GM18526 (cell line): Measurements from ENCODE around the gene MED13L.

Source experiments
- POLR2A ChIP-seq: IDR thresholded peaks from 3 replicates; pipeline ENCODE4 v1.6.1; 2011; ENCODE audit not compliant: insufficient read length; ENCODE audit errors: extremely low read depth

The MED13L gene

GRCh38 chr12:116076399-116076798, 201.1 kb downstream of the MED13L start:
- no peak for TF ChIP-seq POLR2A

GRCh38 chr12:116074686-116075085, 202.8 kb downstream of the MED13L start:
- no peak for TF ChIP-seq POLR2A

GRCh38 chr12:116071555-116072230, 205.8 kb downstream of the MED13L start:
- TF ChIP-seq POLR2A: no peak

GRCh38 chr12:116070444-116070843, 207.0 kb downstream of the MED13L start:
- TF ChIP-seq POLR2A: no peak

- no peak for TF ChIP-seq POLR2A
Measured at GRCh38 chr12:116069943-116070342, 207.6 kb downstream of the MED13L start.

GRCh38 chr12:116068853-116069252, 208.6 kb downstream of the MED13L start:
- no peak for TF ChIP-seq POLR2A

GRCh38 chr12:116068371-116068770, 209.1 kb downstream of the MED13L start:
- no peak for TF ChIP-seq POLR2A

- TF ChIP-seq POLR2A: no peak
Measured at GRCh38 chr12:116067892-116068291, 209.6 kb downstream of the MED13L start.

GRCh38 chr12:116066381-116067230, 210.9 kb downstream of the MED13L start:
- no peak for TF ChIP-seq POLR2A

- TF ChIP-seq POLR2A: no peak
Measured at GRCh38 chr12:116065606-116066005, 211.9 kb downstream of the MED13L start.

GRCh38 chr12:116064493-116064892, 213.0 kb downstream of the MED13L start:
- no peak for TF ChIP-seq POLR2A

- TF ChIP-seq POLR2A: no peak
Measured at GRCh38 chr12:116062698-116063097, 214.8 kb downstream of the MED13L start.

GRCh38 chr12:116060764-116061163, 216.7 kb downstream of the MED13L start:
- no peak for TF ChIP-seq POLR2A

GRCh38 chr12:116059904-116060303, 217.6 kb downstream of the MED13L start:
- TF ChIP-seq POLR2A: no peak

GRCh38 chr12:116058574-116058973, 218.9 kb downstream of the MED13L start:
- no peak for TF ChIP-seq POLR2A

GRCh38 chr12:116057356-116057755, 220.1 kb downstream of the MED13L start:
- TF ChIP-seq POLR2A: no peak
